Measurements from ENCODE around the gene LURAP1L.
"Not testable (repeated sequence)": the region's sequence is repeated elsewhere in the genome, so short reads cannot be mapped to it uniquely, and the experiment has no call there.

LURAP1L gene

DNA sequence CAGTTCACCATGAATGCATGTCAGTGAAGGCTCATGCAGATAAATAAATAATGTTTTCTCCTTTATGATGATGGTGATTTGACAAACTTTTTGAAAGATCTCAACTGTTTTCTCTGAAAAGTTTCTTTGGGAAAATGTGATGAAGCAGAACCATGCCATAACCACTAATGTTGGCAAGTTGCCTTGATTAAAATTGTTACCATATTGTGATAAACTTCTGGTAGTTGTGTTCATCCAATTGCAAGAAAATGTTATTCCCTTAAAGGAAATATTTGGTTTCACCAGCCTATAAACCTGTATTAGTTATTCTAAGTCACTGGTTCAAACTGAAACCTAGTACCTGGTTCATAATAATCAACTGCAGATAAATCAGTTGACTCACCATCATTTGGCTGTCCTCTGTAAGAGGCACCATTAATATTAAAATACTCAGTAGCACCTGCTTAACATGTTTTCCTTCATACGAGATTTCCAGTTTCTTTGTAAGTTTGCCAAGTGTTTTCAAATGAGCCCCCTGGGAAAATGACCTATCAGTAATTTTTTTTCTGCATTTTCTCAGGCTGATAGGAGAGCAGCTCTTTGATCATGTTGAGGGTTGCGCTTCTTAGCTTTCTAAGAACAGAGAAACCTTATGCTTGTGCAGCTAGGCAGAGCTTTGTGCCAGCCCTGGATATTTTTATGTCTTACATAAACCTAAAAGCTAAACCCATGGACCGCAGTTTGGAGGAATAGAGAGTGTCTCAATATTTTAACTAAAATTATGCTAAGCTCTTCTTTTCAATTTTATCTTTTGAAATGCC, 88.0 kb downstream of the LURAP1L start:
- TF ChIP-seq, protein P1, sequence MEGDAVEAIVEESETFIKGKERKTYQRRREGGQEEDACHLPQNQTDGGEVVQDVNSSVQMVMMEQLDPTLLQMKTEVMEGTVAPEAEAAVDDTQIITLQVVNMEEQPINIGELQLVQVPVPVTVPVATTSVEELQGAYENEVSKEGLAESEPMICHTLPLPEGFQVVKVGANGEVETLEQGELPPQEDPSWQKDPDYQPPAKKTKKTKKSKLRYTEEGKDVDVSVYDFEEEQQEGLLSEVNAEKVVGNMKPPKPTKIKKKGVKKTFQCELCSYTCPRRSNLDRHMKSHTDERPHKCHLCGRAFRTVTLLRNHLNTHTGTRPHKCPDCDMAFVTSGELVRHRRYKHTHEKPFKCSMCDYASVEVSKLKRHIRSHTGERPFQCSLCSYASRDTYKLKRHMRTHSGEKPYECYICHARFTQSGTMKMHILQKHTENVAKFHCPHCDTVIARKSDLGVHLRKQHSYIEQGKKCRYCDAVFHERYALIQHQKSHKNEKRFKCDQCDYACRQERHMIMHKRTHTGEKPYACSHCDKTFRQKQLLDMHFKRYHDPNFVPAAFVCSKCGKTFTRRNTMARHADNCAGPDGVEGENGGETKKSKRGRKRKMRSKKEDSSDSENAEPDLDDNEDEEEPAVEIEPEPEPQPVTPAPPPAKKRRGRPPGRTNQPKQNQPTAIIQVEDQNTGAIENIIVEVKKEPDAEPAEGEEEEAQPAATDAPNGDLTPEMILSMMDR (IDR thresholded peaks at IDR 0.05; ENCODE audit: control insufficient read depth, extremely low read depth, insufficient read depth), result no peak
- no peak overlapping the region for H3K4me3 ChIP-seq (ENCODE audit: low read depth, low read length)
- DNase-seq (ENCODE audit: low read depth), result no peak

DNA sequence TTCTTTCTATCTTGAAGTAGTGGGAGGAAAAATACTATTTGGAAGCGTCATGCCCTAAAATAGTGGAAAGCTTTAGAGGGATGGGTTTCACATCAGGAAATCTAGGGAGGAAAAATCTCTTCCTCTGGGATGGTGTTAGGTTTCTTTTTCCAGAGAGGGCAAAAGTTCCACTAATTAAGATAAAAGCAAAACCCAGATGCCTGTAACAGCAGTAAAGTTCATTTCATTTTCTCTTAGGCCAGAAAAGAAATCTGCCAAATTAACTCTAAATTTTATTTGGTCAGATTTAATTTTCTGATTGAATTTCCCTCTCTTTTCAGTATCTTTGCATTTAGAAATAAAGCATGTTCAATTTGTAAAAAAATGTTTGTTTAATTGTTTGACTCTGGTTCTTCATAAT, 88.8 kb downstream of the LURAP1L start:
- TF ChIP-seq, protein P1 (IDR thresholded peaks at IDR 0.05; ENCODE audit: control insufficient read depth, extremely low read depth, insufficient read depth), result no peak
- no peak for DNase-seq (ENCODE audit: low read depth)
- no peak overlapping the region for H3K4me3 ChIP-seq (ENCODE audit: low read depth, low read length)

DNA sequence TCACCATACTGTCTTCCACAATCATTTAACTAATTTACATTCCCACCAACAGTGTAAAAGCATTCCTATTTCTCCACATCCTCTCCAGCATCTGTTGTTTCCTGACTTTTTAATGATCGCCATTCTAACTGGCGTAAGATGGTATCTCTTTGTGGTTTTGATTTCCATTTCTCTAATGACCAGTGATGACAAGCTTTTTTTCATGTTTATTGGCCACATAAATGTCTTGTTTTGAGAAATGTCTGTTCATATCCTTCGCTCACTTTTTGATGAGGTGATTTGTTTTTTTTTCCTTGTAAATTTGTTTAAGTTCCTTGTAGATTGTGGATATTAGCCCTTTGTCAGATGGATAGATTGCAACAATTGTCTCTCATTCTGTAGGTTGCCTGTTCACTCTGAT, 90.6 kb downstream of the LURAP1L start:
- DNase-seq (ENCODE audit: low read depth); H3K4me3 ChIP-seq (ENCODE audit: low read depth, low read length): not testable (repeated sequence)
